Nephron progenitor cell (in vitro differentiated cells): ENCODE measurements around the gene CCND2.

Source experiments
- DNase-seq: peaks from one replicate; pipeline ENCODE4 v3.0.0; 2021
- H3K27ac Mint-ChIP-seq: 2 replicates; pipeline ENCODE4 v1.8.0; 2021; ENCODE audit warnings: mild to moderate bottlenecking, moderate library complexity, mixed read lengths
- H3K27me3 Mint-ChIP-seq: 2 replicates; pipeline ENCODE4 v1.8.0; 2021; ENCODE audit warnings: mild to moderate bottlenecking, low read depth, mixed read lengths; ENCODE audit not compliant: poor library complexity
- H3K36me3 Mint-ChIP-seq: 2 replicates; pipeline ENCODE4 v1.8.0; 2021; ENCODE audit warnings: low read depth, mixed read lengths
- H3K4me1 Mint-ChIP-seq: 2 replicates; pipeline ENCODE4 v1.8.0; 2021; ENCODE audit warnings: mixed read lengths
- H3K4me3 Mint-ChIP-seq: 2 replicates; pipeline ENCODE4 v1.8.0; 2021; ENCODE audit warnings: mild to moderate bottlenecking, moderate library complexity, mixed read lengths
- H3K9me3 Mint-ChIP-seq: 2 replicates; pipeline ENCODE4 v1.8.0; 2021; ENCODE audit warnings: mild to moderate bottlenecking, moderate library complexity, mixed read lengths
- CTCF ChIP-seq: fragments of 200-600 bp; sonication (generic); IDR thresholded peaks from 2 replicates; pipeline ENCODE4 v1.5.0; 2021; ENCODE audit warnings: antibody characterized with exemption

CCND2 gene

GRCh38 chr12:4250691-4251090, 22.9 kb upstream of the CCND2 start:
- Mint-ChIP-seq H3K4me3 (no peak overlapping the region), H3K4me1 (peaks cover 72% of the 10 kb centered on the region), H3K27me3 (peaks cover 4% of the 10 kb centered on the region), H3K9me3 (no peaks in the 10 kb centered on the region), H3K27ac (no peak overlapping the region), H3K36me3 (no peaks in the 10 kb centered on the region)
- DNase-seq: no peak
- TF ChIP-seq CTCF: no peak

DNA sequence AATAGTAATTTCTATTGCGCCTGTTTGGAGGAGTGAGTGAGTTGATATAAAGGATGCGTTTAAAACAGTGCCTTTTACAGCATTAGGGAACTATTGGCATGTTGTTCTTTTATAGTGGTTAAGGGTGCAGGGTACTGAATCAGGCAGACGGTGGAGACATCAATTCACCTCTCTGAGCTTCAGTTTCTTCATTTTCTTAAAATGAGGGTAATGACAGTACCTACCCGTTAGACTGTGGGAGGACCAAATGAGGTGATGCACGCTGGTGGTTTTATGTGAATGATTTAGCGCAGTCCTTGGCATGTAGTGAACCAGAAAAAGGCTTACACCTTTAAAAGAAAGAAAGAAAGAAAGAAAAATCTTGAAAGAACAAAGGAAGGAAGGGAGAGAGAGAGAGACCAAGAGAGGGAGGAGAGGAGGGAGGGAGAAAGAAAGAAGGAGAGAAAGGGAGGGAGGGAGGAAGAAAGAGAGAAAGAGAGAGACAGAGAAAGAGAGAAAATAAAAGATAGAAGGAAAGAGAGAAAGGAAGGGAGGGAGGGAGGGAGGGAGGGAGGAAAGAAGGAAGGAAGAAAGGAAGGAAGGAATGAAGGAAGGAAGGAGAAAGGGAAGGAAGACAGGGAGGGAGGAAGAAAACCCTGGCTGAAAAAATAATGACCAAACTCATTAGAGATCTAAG, 22.2 kb upstream of the CCND2 start:
- no peak for DNase-seq
- H3K27ac Mint-ChIP-seq: peak overlapping the region; percentile 10
- no peaks in the 10 kb centered on the region for H3K9me3 Mint-ChIP-seq
- H3K4me3 Mint-ChIP-seq: no peak overlapping the region
- H3K4me1 Mint-ChIP-seq: peaks cover 66% of the 10 kb centered on the region
- no peak for TF ChIP-seq CTCF
- H3K36me3 Mint-ChIP-seq: no peaks in the 10 kb centered on the region
- H3K27me3 Mint-ChIP-seq: peaks cover 4% of the 10 kb centered on the region

DNA sequence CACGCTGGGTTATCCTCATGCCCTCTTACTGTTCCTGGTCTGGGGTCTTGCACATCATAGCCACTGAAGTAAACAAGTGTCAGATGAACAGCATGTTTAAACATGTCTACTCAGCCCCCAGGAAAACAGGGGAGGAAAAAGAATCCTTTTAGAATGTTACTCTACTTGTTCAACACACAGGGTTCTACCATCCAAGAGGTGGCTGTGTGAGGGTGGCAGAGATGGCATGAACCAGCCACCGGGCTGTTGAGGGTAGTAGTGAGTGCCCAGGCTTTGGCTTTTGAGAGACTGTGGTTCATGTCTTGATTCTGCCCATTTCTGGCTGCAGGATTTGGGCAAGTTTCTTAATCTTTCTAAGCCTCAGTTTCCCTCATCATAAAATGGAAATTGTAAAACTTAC, 21.6 kb upstream of the CCND2 start:
- H3K4me3 Mint-ChIP-seq: no peak overlapping the region

GRCh38 chr12:4252601-4253000, 21.0 kb upstream of the CCND2 start:
- Mint-ChIP-seq H3K9me3 (peaks cover 6% of the 10 kb centered on the region), H3K27ac (no peak overlapping the region), H3K36me3 (no peaks in the 10 kb centered on the region), H3K27me3 (peaks cover 4% of the 10 kb centered on the region), H3K4me1 (peaks cover 55% of the 10 kb centered on the region), H3K4me3 (no peak overlapping the region)
- no peak for TF ChIP-seq CTCF
- DNase-seq: no peak

More for the DNA sequence above, 21.6 kb upstream of the CCND2 start:
- Mint-ChIP-seq H3K27ac (no peak overlapping the region), H3K36me3 (no peaks in the 10 kb centered on the region), H3K4me1 (peaks cover 60% of the 10 kb centered on the region), H3K27me3 (peaks cover 4% of the 10 kb centered on the region), H3K9me3 (no peaks in the 10 kb centered on the region)
- TF ChIP-seq CTCF: no peak
- no peak for DNase-seq

GRCh38 chr12:4256043-4256826, 17.3 kb upstream of the CCND2 start:
- Mint-ChIP-seq H3K9me3 (peaks cover 30% of the 10 kb centered on the region), H3K36me3 (peaks cover 16% of the 10 kb centered on the region), H3K4me1 (peaks cover 25% of the 10 kb centered on the region), H3K27ac (no peak overlapping the region), H3K27me3 (peaks cover 9% of the 10 kb centered on the region), H3K4me3 (no peak overlapping the region)
- no peak for DNase-seq
- no peak for TF ChIP-seq CTCF
